Body of pancreas (tissue), 4 donors: ENCODE results near the gene RIOK1. TPM values are rescaled to one million over a fixed set of nuclear protein-coding genes. Genes with fewer than 3 reads are reported as not detected.

ENCODE experiments used
- ATAC-seq: fragments of 150-250 bp; one replicate; pipeline ENCODE4 v1.9.1; 2016
- DNase-seq, 4 donors: peaks; one replicate each; pipeline ENCODE4 v3.0.0-alpha.2; 2019
- H3K27ac ChIP-seq, 4 donors: fragments of 200-600 bp; sonication (generic); 1 replicate in 3 of 4; 2 replicates in 1 of 4; pipeline versions ENCODE4 v1.5.1 to v1.6.1; 2016 to 2019; ENCODE audit warnings: mild to moderate bottlenecking in 1 of 4, mixed read lengths in 1 of 4, moderate library complexity in 1 of 4
- H3K27me3 ChIP-seq, 2 donors: fragments of 200-600 bp; sonication (generic); one replicate each; pipeline ENCODE4 v1.6.0; 2016; ENCODE audit warnings: mild to moderate bottlenecking in 1 of 2
- H3K36me3 ChIP-seq, 2 donors: fragments of 200-600 bp; sonication (generic); replicated peaks in 1 of 2; 2 replicates each; pipeline ENCODE4 v1.5.1; 2016; ENCODE audit warnings: low read depth in 2 of 2; ENCODE audit not compliant: insufficient read depth in 1 of 2
- H3K4me1 ChIP-seq: fragments of 200-600 bp; sonication (generic); one replicate; pipeline ENCODE4 v1.6.0; 2016
- H3K4me3 ChIP-seq, 2 donors: fragments of 200-600 bp; sonication (generic); 1 replicate in 1 of 2; 2 replicates in 1 of 2; pipeline ENCODE4 v1.5.1; 2016 to 2019
- H3K9me3 ChIP-seq, 3 donors: fragments of 200-600 bp; sonication (generic); 1 replicate in 2 of 3; 2 replicates in 1 of 3; pipeline ENCODE4 v1.5.1; 2016
- CTCF ChIP-seq, 7 experiments: fragments of 450-650 bp in 4 of 7; fragments of 200-600 bp in 3 of 7; sonication (generic) in 3 of 7; IDR thresholded peaks; one replicate each; pipeline ENCODE4 v1.5.1; 2016 to 2019; ENCODE audit warnings: antibody characterized with exemption in 7 of 7
- POLR2A ChIP-seq, 3 donors: fragments of 450-650 bp; IDR thresholded peaks; one replicate each; pipeline ENCODE4 v1.6.1; 2016; ENCODE audit warnings: antibody characterized with exemption in 3 of 3, mild to moderate bottlenecking in 2 of 3
- WGBS, 2 donors: methylation state at CpG; one replicate each; pipeline ENCODE4 v1.1.5; 2017; 5-methylcytosine and 5-hydroxymethylcytosine counted together
- intact Hi-C: fragments of 100-400 bp; cut with DNase I; formaldehyde crosslinking; loops from one replicate; pipeline ENCODE4 v1.15.1; 2023
- total RNA-seq, 2 donors: library from RNA; depleted of rRNA; stranded (reverse); fragments of >200 nt; gene quantifications; one replicate each; pipeline ENCODE4 v1.1.0, GENCODE V29; 2016

The RIOK1 gene
- total RNA-seq, 2 donors from 2014 or later = 7.9 to 19.2 TPM

- no peaks in the 10 kb centered on the region for H3K27me3 ChIP-seq
- TF ChIP-seq CTCF (IDR thresholded peaks at IDR 0.05) (peak; percentile 39 to 89 (median 84)), POLR2A (IDR thresholded peaks at IDR 0.05) (no peak)
- no peaks in the 10 kb centered on the region for H3K4me1 ChIP-seq
- peak; percentile 96 for ATAC-seq
- intact Hi-C loops = loop anchor here (10.0 kb wide), 1 partner anchor 190 kb away; no protein-coding TSS in a partner anchor
- H3K4me3 ChIP-seq = no peak overlapping the region
- no peaks in the 10 kb centered on the region for H3K36me3 ChIP-seq
- H3K9me3 ChIP-seq = no peaks in the 10 kb centered on the region
- DNase-seq = peak; percentile 43 to 72 (median 56)
- H3K27ac ChIP-seq = no peak overlapping the region
- 67 to 70% methylated on average over 20 to 25 of the region's 25 CpGs for WGBS, 2 donors
Measured at GRCh38 chr6:7424967-7425807, 35.6 kb downstream of the RIOK1 start.

- no peak for TF ChIP-seq POLR2A (IDR thresholded peaks at IDR 0.05)
- no peak for TF ChIP-seq CTCF (IDR thresholded peaks at IDR 0.05)
- Histone ChIP-seq H3K4me1 (no peaks in the 10 kb centered on the region), H3K36me3 (no peaks in the 10 kb centered on the region), H3K4me3 (no peak overlapping the region), H3K9me3 (no peaks in the 10 kb centered on the region), H3K27ac (no peak overlapping the region), H3K27me3 (no peaks in the 10 kb centered on the region)
- WGBS, 2 donors = 91 to 93% methylated on average over 11 to 25 of the region's 39 CpGs
- no peak for ATAC-seq
- intact Hi-C loops = loop anchor here (10.0 kb wide), 1 partner anchor 189 kb away; no protein-coding TSS in a partner anchor
- DNase-seq = no peak
Measured at GRCh38 chr6:7425808-7426190, 36.2 kb downstream of the RIOK1 start.

GRCh38 chr6:7426447-7427169 is 37.0 kb downstream of the RIOK1 start:
- DNase-seq = no peak
- no peaks in the 10 kb centered on the region for H3K27me3 ChIP-seq
- no peaks in the 10 kb centered on the region for H3K36me3 ChIP-seq
- TF ChIP-seq CTCF (IDR thresholded peaks at IDR 0.05) (no peak), POLR2A (IDR thresholded peaks at IDR 0.05) (no peak)
- intact Hi-C loops = loop anchor here (10.0 kb wide), 1 partner anchor 188 kb away; no protein-coding TSS in a partner anchor
- 65 to 75% methylated on average over 16 of the region's 16 CpGs for WGBS, 2 donors
- H3K4me1 ChIP-seq = no peaks in the 10 kb centered on the region
- no peak for ATAC-seq
- H3K27ac ChIP-seq = no peak overlapping the region
- H3K4me3 ChIP-seq = no peak overlapping the region
- no peaks in the 10 kb centered on the region for H3K9me3 ChIP-seq

GRCh38 chr6:7431313-7431673 is 41.7 kb downstream of the RIOK1 start:
- ATAC-seq = no peak
- WGBS, 2 donors = 57 to 83% methylated on average over 8 of the region's 8 CpGs

More at GRCh38 chr6:7431313-7431673, 41.7 kb downstream of the RIOK1 start:
- Histone ChIP-seq H3K9me3 (no peaks in the 10 kb centered on the region), H3K4me1 (no peaks in the 10 kb centered on the region), H3K36me3 (no peaks in the 10 kb centered on the region), H3K27me3 (no peaks in the 10 kb centered on the region), H3K4me3 (no peak overlapping the region), H3K27ac (no peak overlapping the region)
- no peak for TF ChIP-seq POLR2A (IDR thresholded peaks at IDR 0.05)
- no peak for TF ChIP-seq CTCF (IDR thresholded peaks at IDR 0.05)
- intact Hi-C loops = no loop called here
- no peak for DNase-seq
